ENCODE measurements around the gene PPIG. TPM values are rescaled to one million over a fixed set of nuclear protein-coding genes. Genes with fewer than 3 reads are reported as not detected.

The PPIG gene
- total and polyA plus RNA-seq, 7 donors, result 18.9 to 52.5 (median 39.1) TPM

DNA sequence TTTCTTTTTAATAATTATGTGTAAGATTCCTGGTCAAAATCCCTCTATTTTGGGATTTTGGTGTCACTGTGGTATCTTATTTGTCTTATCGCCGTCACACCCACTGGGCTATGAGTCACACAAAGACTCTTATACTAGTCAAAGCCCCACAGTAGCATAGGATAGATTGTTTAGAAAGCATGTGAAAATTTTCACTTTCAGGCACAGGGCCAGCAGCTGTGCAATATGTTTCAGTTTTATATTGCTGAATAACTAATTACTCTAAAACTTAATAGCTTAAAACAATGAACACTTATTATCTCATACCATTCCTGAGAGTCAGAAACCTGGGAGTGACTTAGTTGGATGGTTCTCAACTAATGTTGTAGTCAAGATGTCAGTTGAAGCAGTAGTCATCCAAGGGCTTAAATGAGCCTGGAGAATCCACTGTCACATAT lies 86.1 kb downstream of the PPIG start:
- TF ChIP-seq, protein P1, sequence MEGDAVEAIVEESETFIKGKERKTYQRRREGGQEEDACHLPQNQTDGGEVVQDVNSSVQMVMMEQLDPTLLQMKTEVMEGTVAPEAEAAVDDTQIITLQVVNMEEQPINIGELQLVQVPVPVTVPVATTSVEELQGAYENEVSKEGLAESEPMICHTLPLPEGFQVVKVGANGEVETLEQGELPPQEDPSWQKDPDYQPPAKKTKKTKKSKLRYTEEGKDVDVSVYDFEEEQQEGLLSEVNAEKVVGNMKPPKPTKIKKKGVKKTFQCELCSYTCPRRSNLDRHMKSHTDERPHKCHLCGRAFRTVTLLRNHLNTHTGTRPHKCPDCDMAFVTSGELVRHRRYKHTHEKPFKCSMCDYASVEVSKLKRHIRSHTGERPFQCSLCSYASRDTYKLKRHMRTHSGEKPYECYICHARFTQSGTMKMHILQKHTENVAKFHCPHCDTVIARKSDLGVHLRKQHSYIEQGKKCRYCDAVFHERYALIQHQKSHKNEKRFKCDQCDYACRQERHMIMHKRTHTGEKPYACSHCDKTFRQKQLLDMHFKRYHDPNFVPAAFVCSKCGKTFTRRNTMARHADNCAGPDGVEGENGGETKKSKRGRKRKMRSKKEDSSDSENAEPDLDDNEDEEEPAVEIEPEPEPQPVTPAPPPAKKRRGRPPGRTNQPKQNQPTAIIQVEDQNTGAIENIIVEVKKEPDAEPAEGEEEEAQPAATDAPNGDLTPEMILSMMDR (IDR thresholded peaks at IDR 0.05), result no peak

DNA sequence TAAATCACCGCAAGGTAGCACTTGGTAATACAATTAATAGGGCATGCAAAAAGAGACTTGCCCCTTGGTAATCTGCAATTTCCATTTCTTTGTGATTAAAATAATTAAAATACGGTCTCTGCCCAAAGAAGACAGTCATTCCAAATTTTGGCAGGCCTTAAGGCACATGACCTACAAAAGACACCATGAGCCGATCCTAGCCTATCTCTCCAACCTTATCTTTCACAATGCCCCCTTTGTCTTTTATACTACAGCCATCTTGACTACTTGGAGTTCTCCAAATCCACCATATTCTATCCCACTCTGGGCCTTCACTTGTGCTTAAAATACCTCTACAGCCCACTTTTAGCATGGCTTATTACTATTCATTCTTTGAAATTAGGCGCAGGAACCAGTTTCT lies 86.8 kb downstream of the PPIG start:
- no peak overlapping the region for H3K4me3 ChIP-seq
- 91 to 98% (median 98%) methylated on average over 4 of the region's 4 CpGs for WGBS, 3 donors
- H3K27ac ChIP-seq, result no peak overlapping the region
- H3K36me3 ChIP-seq (ENCODE audit: insufficient read depth in 1 of 2, low read depth in 1 of 2), result no peaks in the 10 kb centered on the region
- H3K9me3 ChIP-seq, result no peaks in the 10 kb centered on the region
- DNase-seq (no peak), ATAC-seq (no peak)
- TF ChIP-seq, protein P1 (IDR thresholded peaks at IDR 0.05), result no peak
- no peaks in the 10 kb centered on the region for H3K27me3 ChIP-seq (ENCODE audit: insufficient read depth in 3 of 3, low read length in 2 of 3)
- intact Hi-C loops (cut with DNase I), result no loop called here
- no peaks in the 10 kb centered on the region for H3K4me1 ChIP-seq

More for the DNA sequence above, 86.1 kb downstream of the PPIG start:
- Histone ChIP-seq H3K9me3 (no peaks in the 10 kb centered on the region), H3K4me3 (no peak overlapping the region), H3K27me3 (ENCODE audit: insufficient read depth in 3 of 3, low read length in 2 of 3) (no peaks in the 10 kb centered on the region), H3K36me3 (ENCODE audit: insufficient read depth in 1 of 2, low read depth in 1 of 2) (no peaks in the 10 kb centered on the region), H3K4me1 (no peaks in the 10 kb centered on the region), H3K27ac (no peak overlapping the region)
- DNase-seq (no peak), ATAC-seq (no peak)
- intact Hi-C loops (cut with DNase I), result no loop called here
- WGBS, 3 donors, result 82 to 96% (median 91%) methylated on average over 2 of the region's 2 CpGs

DNA sequence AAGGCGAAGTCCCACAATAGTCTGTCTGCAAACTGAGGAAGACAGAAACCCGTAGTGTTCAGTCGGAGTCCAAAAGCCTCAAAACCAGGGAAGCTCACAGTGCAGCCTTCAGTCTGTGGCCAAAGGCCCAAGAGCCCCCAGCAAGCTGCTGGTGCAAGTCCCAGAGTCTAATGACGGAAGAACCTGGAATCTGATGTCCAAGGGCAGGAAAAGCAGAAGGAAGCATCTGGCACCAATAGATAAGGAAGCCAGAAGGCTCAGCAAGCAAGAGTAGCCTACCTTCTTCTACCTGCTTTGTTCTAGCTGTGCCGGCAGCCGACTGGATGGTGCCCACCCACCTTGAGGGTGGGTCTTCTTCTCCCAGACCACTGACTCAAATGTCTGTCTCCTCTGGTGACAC lies 88.3 kb downstream of the PPIG start:
- TF ChIP-seq, protein P1 (IDR thresholded peaks at IDR 0.05), result no peak
- Histone ChIP-seq H3K27ac (no peak overlapping the region), H3K36me3 (ENCODE audit: insufficient read depth in 1 of 2, low read depth in 1 of 2) (no peaks in the 10 kb centered on the region), H3K9me3 (no peaks in the 10 kb centered on the region), H3K4me1 (no peaks in the 10 kb centered on the region), H3K27me3 (ENCODE audit: insufficient read depth in 3 of 3, low read length in 2 of 3) (no peaks in the 10 kb centered on the region), H3K4me3 (no peak overlapping the region)
- ATAC-seq (no peak), DNase-seq (no peak)
- intact Hi-C loops (cut with DNase I), result no loop called here
- whole genome bisulfite sequencing, 3 donors, result 66 to 75% (median 70%) methylated on average over 6 of the region's 6 CpGs

DNA sequence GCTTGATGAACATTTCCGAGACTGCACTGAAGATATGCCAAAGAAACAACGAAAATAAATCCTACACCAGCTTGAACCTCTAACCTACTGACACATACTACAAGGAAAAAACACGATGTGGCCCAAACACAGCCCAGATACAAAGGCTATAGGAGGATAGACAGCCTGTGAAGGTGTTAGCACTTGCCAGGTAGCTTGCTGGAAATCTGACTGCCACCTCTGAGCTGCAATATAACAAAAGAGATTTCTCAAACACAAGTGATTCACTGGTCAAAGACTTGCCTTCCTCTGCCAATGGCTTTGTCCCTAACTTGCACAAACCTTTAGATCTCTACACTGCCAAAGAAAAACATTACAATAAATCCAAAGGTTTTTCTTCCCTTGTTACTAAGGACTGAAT lies 89.0 kb downstream of the PPIG start:
- DNase-seq, result no peak
- WGBS, 3 donors, result 56 to 79% (median 72%) methylated on average over 3 of the region's 3 CpGs

DNA sequence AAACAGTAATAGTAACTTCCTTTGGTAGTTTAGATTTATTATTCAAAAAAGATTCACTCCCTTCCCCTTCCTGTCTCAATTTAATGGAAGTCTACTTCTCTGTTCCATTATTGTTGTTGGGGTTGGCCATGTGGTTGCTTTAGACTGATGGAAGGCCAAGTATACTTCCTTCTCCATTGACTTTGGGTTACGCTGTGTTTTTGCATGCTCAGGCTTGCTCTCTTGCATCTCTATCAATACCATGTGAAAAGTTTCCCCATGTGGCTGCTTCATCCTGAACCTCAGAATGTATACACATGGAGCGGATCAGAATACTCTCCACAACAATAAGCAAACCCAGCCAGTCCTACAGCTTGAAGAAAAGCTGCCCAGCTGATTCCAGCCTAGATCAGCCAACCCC lies 89.8 kb downstream of the PPIG start:
- TF ChIP-seq, protein P1 (IDR thresholded peaks at IDR 0.05), result no peak
- no peak overlapping the region for H3K27ac ChIP-seq
- H3K27me3 ChIP-seq (ENCODE audit: insufficient read depth in 3 of 3, low read length in 2 of 3), result no peaks in the 10 kb centered on the region
- H3K4me3 ChIP-seq, result no peak overlapping the region
- no peak for ATAC-seq
- no peaks in the 10 kb centered on the region for H3K36me3 ChIP-seq (ENCODE audit: insufficient read depth in 1 of 2, low read depth in 1 of 2)
- intact Hi-C loops (cut with DNase I), result no loop called here
- DNase-seq, result no peak
- H3K4me1 ChIP-seq, result no peaks in the 10 kb centered on the region
- 92 to 98% (median 96%) methylated on average over 2 of the region's 2 CpGs for WGBS, 3 donors
- no peaks in the 10 kb centered on the region for H3K9me3 ChIP-seq

More for the DNA sequence above, 89.0 kb downstream of the PPIG start:
- Histone ChIP-seq H3K27ac (no peak overlapping the region), H3K27me3 (ENCODE audit: insufficient read depth in 3 of 3, low read length in 2 of 3) (no peaks in the 10 kb centered on the region), H3K4me3 (no peak overlapping the region), H3K4me1 (no peaks in the 10 kb centered on the region), H3K9me3 (no peaks in the 10 kb centered on the region), H3K36me3 (ENCODE audit: insufficient read depth in 1 of 2, low read depth in 1 of 2) (no peaks in the 10 kb centered on the region)
- intact Hi-C loops (cut with DNase I), result no loop called here
- TF ChIP-seq, protein P1 (IDR thresholded peaks at IDR 0.05), result no peak
- no peak for ATAC-seq

Measured in psoas muscle (tissue), 8 donors.